Measurements from ENCODE around the gene TMEM184C. TPM values are rescaled to one million over a fixed set of nuclear protein-coding genes. Genes with fewer than 3 reads are reported as not detected.

The TMEM184C gene
- total RNA-seq, 4 donors from 2014 or later = 15.4 to 22.1 (median 16.6) TPM

GRCh38 chr4:147599206-147599605 is 18.0 kb upstream of the TMEM184C start:
- Histone ChIP-seq H3K4me1 (peaks cover 0 to 10% (median 4%) of the 10 kb centered on the region in 4 donors), H3K27me3 (no peaks in the 10 kb centered on the region), H3K36me3 (no peaks in the 10 kb centered on the region), H3K4me3 (no peak overlapping the region), H3K27ac (replicated peaks in 1 of 4) (no peak overlapping the region), H3K9me3 (no peaks in the 10 kb centered on the region)
- intact Hi-C loops (cut with DNase I) = no loop called here
- DNase-seq (ENCODE audit: extremely low spot score) = no peak
- TF ChIP-seq POLR2AphosphoS5 (IDR thresholded peaks at IDR 0.05) (no peak), CTCF (IDR thresholded peaks at IDR 0.05) (no peak), EP300 (IDR thresholded peaks at IDR 0.05) (no peak), POLR2A (IDR thresholded peaks at IDR 0.05; ENCODE audit: low read depth) (no peak)
- 100% methylated on average over 1 of the region's 1 CpG for WGBS

- no peak overlapping the region for H3K4me3 ChIP-seq
- H3K27ac ChIP-seq (replicated peaks in 1 of 4) = no peak overlapping the region
- intact Hi-C loops (cut with DNase I) = no loop called here
- no peaks in the 10 kb centered on the region for H3K27me3 ChIP-seq
- no peaks in the 10 kb centered on the region for H3K9me3 ChIP-seq
- H3K36me3 ChIP-seq = no peaks in the 10 kb centered on the region
- no peak for TF ChIP-seq EP300 (IDR thresholded peaks at IDR 0.05)
- no peak for TF ChIP-seq POLR2AphosphoS5 (IDR thresholded peaks at IDR 0.05)
- TF ChIP-seq CTCF (IDR thresholded peaks at IDR 0.05) = no peak
- no peak for TF ChIP-seq POLR2A (IDR thresholded peaks at IDR 0.05; ENCODE audit: low read depth)
- 79% methylated on average over 3 of the region's 3 CpGs for WGBS
- peaks cover 0 to 10% (median 4%) of the 10 kb centered on the region in 4 donors for H3K4me1 ChIP-seq
- DNase-seq (ENCODE audit: extremely low spot score) = peak; percentile 45
Measured at GRCh38 chr4:147599769-147600168, 17.4 kb upstream of the TMEM184C start.

- H3K27me3 ChIP-seq = no peaks in the 10 kb centered on the region
- no peak overlapping the region for H3K4me3 ChIP-seq
- no peaks in the 10 kb centered on the region for H3K36me3 ChIP-seq
- TF ChIP-seq CTCF (IDR thresholded peaks at IDR 0.05) = no peak
- no peak for TF ChIP-seq POLR2AphosphoS5 (IDR thresholded peaks at IDR 0.05)
- TF ChIP-seq POLR2A (IDR thresholded peaks at IDR 0.05; ENCODE audit: low read depth) = no peak
- no peak for TF ChIP-seq EP300 (IDR thresholded peaks at IDR 0.05)
- peak; percentile 17 for DNase-seq (ENCODE audit: extremely low spot score)
- H3K9me3 ChIP-seq = no peaks in the 10 kb centered on the region
- intact Hi-C loops (cut with DNase I) = no loop called here
- no peak overlapping the region for H3K27ac ChIP-seq (replicated peaks in 1 of 4)
- no peaks in the 10 kb centered on the region for H3K4me1 ChIP-seq
Measured at GRCh38 chr4:147605499-147605898, 11.7 kb upstream of the TMEM184C start.

GRCh38 chr4:147607471-147607870 is 9.7 kb upstream of the TMEM184C start:
- no peaks in the 10 kb centered on the region for H3K9me3 ChIP-seq
- H3K27me3 ChIP-seq = no peaks in the 10 kb centered on the region
- no peak overlapping the region for H3K27ac ChIP-seq (replicated peaks in 1 of 4)
- 91% methylated on average over 1 of the region's 1 CpG for WGBS
- no peaks in the 10 kb centered on the region for H3K36me3 ChIP-seq
- no peak overlapping the region for H3K4me3 ChIP-seq
- no peaks in the 10 kb centered on the region for H3K4me1 ChIP-seq
- intact Hi-C loops (cut with DNase I) = no loop called here
- TF ChIP-seq CTCF (IDR thresholded peaks at IDR 0.05) (no peak), EP300 (IDR thresholded peaks at IDR 0.05) (no peak), POLR2A (IDR thresholded peaks at IDR 0.05; ENCODE audit: low read depth) (no peak), POLR2AphosphoS5 (IDR thresholded peaks at IDR 0.05) (no peak)
- DNase-seq (ENCODE audit: extremely low spot score) = peak; percentile 90

DNA sequence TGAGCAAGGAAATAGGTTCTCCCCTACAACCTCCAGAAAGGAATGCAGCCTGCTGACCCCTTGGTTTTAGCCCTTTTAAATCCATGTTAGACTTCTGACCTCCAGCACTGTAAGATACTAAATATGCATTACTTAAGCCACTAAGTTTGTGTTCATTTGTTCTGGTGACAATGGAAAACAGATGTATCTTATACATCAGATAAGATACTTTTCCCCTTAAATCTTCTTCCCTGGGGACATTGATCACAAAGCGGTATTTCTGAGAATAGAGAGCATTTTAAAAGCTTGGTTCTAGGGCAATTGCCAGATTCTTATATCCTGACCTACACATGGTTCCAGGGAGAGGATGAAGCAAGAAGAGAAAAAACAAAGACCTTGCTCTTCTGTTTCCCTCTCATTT is 6.5 kb upstream of the TMEM184C start:
- H3K9me3 ChIP-seq = no peaks in the 10 kb centered on the region
- no peaks in the 10 kb centered on the region for H3K36me3 ChIP-seq
- DNase-seq (ENCODE audit: extremely low spot score) = no peak
- H3K27me3 ChIP-seq = no peaks in the 10 kb centered on the region
- H3K4me3 ChIP-seq = no peak overlapping the region
- no peak for TF ChIP-seq CTCF (IDR thresholded peaks at IDR 0.05)
- TF ChIP-seq POLR2AphosphoS5 (IDR thresholded peaks at IDR 0.05) = no peak
- no peak for TF ChIP-seq EP300 (IDR thresholded peaks at IDR 0.05)
- no peak for TF ChIP-seq POLR2A (IDR thresholded peaks at IDR 0.05; ENCODE audit: low read depth)
- intact Hi-C loops (cut with DNase I) = no loop called here
- H3K27ac ChIP-seq (replicated peaks in 1 of 4) = no peak overlapping the region
- 83% methylated on average over 1 of the region's 1 CpG for WGBS
- H3K4me1 ChIP-seq = no peaks in the 10 kb centered on the region

Measured in esophagus muscularis mucosa (tissue), 4 donors.